Endothelial cell of umbilical vein (primary cell): ENCODE results near the gene SLC22A23.

ENCODE experiments used
- EZH2 ChIP-seq: IDR thresholded peaks from 2 replicates; pipeline ENCODE4 v1.6.1; 2012; ENCODE audit warnings: borderline replicate concordance, low read depth, mild to moderate bottlenecking, moderate library complexity, low read length, inconsistent platforms; ENCODE audit not compliant: severe bottlenecking
- FOS ChIP-seq: IDR thresholded peaks from 2 replicates; pipeline ENCODE4 v1.6.1; 2011; ENCODE audit warnings: mild to moderate bottlenecking, low read length, moderate library complexity, borderline replicate concordance; ENCODE audit not compliant: insufficient read depth
- GATA2 ChIP-seq: IDR thresholded peaks from 2 replicates; pipeline ENCODE4 v1.7.0; 2011; ENCODE audit warnings: low read depth, mild to moderate bottlenecking, moderate library complexity, mixed read lengths, low read length; ENCODE audit not compliant: insufficient read length, insufficient read depth
- JUN ChIP-seq: IDR thresholded peaks from 2 replicates; pipeline ENCODE4 v1.6.1; 2011; ENCODE audit warnings: borderline replicate concordance, low read depth; ENCODE audit not compliant: insufficient read length, insufficient read depth
- MYC ChIP-seq: IDR thresholded peaks from one replicate; pipeline ENCODE4 v1.6.1; 2011; ENCODE audit warnings: mild to moderate bottlenecking, low read depth, low read length
- POLR2A ChIP-seq: IDR thresholded peaks from 2 replicates; pipeline ENCODE4 v1.6.1; 2012; ENCODE audit warnings: low read depth, mild to moderate bottlenecking, control low read depth, low read length
- POLR2AphosphoS5 ChIP-seq: IDR thresholded peaks from 2 replicates; pipeline ENCODE4 v1.6.1; 2012; ENCODE audit warnings: low read depth, mild to moderate bottlenecking, control low read depth, low read length, moderate library complexity; ENCODE audit not compliant: insufficient read depth
- TF ChIP-seq, protein P1 (sequence below), 2 donors: IDR thresholded peaks; 1 replicate in 1 of 2; 2 replicates in 1 of 2; pipeline ENCODE4 v1.5.1; 2011; ENCODE audit warnings: low read length in 2 of 2, mild to moderate bottlenecking in 2 of 2, moderate library complexity in 2 of 2, control low read depth in 1 of 2, inconsistent platforms in 1 of 2, low read depth in 1 of 2; ENCODE audit not compliant: insufficient read depth in 1 of 2; ENCODE audit errors: extremely low read depth in 1 of 2
- TF ChIP-seq, protein P2 (sequence below): IDR thresholded peaks from 2 replicates; pipeline ENCODE4 v1.6.1; 2011; ENCODE audit not compliant: insufficient read depth, insufficient read length

DNA sequence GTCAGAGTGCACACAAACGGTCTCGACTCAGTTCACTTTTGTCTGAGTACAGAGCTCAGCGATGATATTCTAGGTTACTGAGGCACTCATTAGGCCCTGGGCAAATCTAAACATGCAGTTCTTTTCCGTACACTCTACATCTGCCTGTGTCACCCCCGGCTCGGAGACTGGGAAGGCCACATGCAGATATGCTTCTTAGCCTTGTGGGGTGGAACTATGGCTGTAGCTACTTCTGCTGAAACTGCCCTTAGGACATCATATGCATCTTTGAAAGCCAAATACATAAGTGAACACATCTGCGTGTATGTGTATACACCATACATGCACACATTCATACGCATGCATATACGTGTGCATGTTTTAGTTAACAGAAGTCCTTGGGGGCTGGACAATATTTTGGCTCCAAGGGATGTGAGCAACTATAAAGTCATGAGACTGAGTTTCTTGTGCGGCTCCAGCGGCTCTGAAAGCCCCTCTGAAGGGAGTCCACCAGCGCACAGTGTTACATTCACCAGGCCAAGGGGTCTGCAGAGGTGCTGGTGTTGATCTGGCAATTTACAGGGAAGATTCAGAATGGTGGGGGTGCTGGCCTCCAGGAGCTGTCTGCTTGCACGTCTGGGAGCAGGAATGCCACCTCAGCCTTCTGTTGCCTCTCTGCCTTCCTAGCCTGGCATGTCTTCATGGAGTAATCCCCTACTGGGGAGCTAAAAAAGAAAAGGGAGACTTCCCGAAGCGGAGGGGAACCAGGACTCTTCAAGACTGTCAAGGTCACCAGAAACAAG is 166.5 kb downstream of the SLC22A23 start:
- TF ChIP-seq EZH2 (no peak), POLR2A (no peak), MYC (no peak), POLR2AphosphoS5 (no peak), JUN (no peak), FOS (no peak), GATA2 (no peak)
- TF ChIP-seq, protein P1, sequence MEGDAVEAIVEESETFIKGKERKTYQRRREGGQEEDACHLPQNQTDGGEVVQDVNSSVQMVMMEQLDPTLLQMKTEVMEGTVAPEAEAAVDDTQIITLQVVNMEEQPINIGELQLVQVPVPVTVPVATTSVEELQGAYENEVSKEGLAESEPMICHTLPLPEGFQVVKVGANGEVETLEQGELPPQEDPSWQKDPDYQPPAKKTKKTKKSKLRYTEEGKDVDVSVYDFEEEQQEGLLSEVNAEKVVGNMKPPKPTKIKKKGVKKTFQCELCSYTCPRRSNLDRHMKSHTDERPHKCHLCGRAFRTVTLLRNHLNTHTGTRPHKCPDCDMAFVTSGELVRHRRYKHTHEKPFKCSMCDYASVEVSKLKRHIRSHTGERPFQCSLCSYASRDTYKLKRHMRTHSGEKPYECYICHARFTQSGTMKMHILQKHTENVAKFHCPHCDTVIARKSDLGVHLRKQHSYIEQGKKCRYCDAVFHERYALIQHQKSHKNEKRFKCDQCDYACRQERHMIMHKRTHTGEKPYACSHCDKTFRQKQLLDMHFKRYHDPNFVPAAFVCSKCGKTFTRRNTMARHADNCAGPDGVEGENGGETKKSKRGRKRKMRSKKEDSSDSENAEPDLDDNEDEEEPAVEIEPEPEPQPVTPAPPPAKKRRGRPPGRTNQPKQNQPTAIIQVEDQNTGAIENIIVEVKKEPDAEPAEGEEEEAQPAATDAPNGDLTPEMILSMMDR (IDR thresholded peaks at IDR 0.05; ENCODE audit: extremely low read depth in 1 of 2, insufficient read depth in 1 of 2, low read depth in 1 of 2, low read length in 2 of 2) = no peak
- TF ChIP-seq, protein P2, sequence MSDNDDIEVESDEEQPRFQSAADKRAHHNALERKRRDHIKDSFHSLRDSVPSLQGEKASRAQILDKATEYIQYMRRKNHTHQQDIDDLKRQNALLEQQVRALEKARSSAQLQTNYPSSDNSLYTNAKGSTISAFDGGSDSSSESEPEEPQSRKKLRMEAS = no peak
